OCI-LY1 (cell line): ENCODE measurements around the gene SARM1.

Experiments
- H2AFZ ChIP-seq: fragments of 200-600 bp; sonication (generic), shearing (Covaris generic); 2 replicates; pipeline ENCODE4 v1.6.0; 2014; ENCODE audit warnings: antibody characterized with exemption, mild to moderate bottlenecking, low read length
- H3F3A ChIP-seq: fragments of 200-600 bp; sonication (generic), shearing (Covaris generic); 2 replicates; pipeline ENCODE4 v1.6.0; 2014; ENCODE audit warnings: mild to moderate bottlenecking, antibody characterized with exemption, low read length, moderate library complexity; ENCODE audit not compliant: insufficient read depth
- H3K27ac ChIP-seq: fragments of 200-600 bp; sonication (generic); 2 replicates; pipeline ENCODE4 v1.5.1; 2014; ENCODE audit warnings: low read length, mixed run types, mild to moderate bottlenecking, low read depth; ENCODE audit not compliant: poor library complexity, severe bottlenecking
- H3K27me3 ChIP-seq: fragments of 200-600 bp; sonication (generic); 2 replicates; pipeline ENCODE4 v1.6.0; 2014; ENCODE audit warnings: antibody characterized with exemption, mild to moderate bottlenecking, low read length, moderate library complexity; ENCODE audit not compliant: insufficient read depth
- H3K36me3 ChIP-seq: fragments of 200-600 bp; sonication (generic); 2 replicates; pipeline ENCODE4 v1.6.1; 2014; ENCODE audit warnings: mild to moderate bottlenecking, antibody characterized with exemption, low read length, moderate library complexity, mixed read lengths; ENCODE audit not compliant: insufficient read depth
- H3K4me1 ChIP-seq: fragments of 200-600 bp; sonication (generic); 2 replicates; pipeline ENCODE4 v1.5.1; 2014; ENCODE audit warnings: mild to moderate bottlenecking, low read length, moderate library complexity; ENCODE audit not compliant: insufficient read depth, severe bottlenecking
- H3K4me2 ChIP-seq: fragments of 200-600 bp; sonication (generic), shearing (Covaris generic); 2 replicates; pipeline ENCODE4 v1.6.1; 2014; ENCODE audit warnings: low read length
- H3K4me3 ChIP-seq: fragments of 200-600 bp; sonication (generic); 2 replicates; pipeline ENCODE4 v1.5.1; 2014; ENCODE audit warnings: low read length, low read depth, mild to moderate bottlenecking, mixed read lengths; ENCODE audit not compliant: poor library complexity, severe bottlenecking
- H3K79me2 ChIP-seq: fragments of 200-600 bp; shearing (Covaris generic); 2 replicates; pipeline ENCODE4 v1.6.1; 2016; ENCODE audit warnings: mixed run types, low read length, mixed read lengths; ENCODE audit not compliant: insufficient read depth
- H3K9ac ChIP-seq: fragments of 200-600 bp; sonication (generic), shearing (Covaris generic); 2 replicates; pipeline ENCODE4 v1.6.1; 2014; ENCODE audit warnings: mild to moderate bottlenecking, low read length, mixed read lengths
- H3K9me2 ChIP-seq: fragments of 200-600 bp; sonication (generic), shearing (Covaris generic); 2 replicates; pipeline ENCODE4 v1.6.1; 2014; ENCODE audit warnings: low read depth, mild to moderate bottlenecking, low read length, mixed read lengths
- H3K9me3 ChIP-seq: fragments of 200-600 bp; shearing (Covaris generic); 2 replicates; pipeline ENCODE4 v1.6.1; 2014; ENCODE audit warnings: low read length, mixed read lengths
- H4K20me1 ChIP-seq: fragments of 200-600 bp; sonication (generic), shearing (Covaris generic); 2 replicates; pipeline ENCODE4 v1.6.0; 2016; ENCODE audit warnings: mild to moderate bottlenecking, low read length; ENCODE audit not compliant: insufficient read depth
- EZH2 ChIP-seq: fragments of 200-600 bp; sonication (generic), shearing (Covaris generic); IDR thresholded peaks from 2 replicates; pipeline ENCODE4 v1.8.0; 2017; ENCODE audit warnings: borderline replicate concordance, mixed run types, mild to moderate bottlenecking, antibody characterized with exemption, low read length, moderate library complexity, mixed read lengths
- TF ChIP-seq, protein P1 (sequence below): fragments of 200-600 bp; sonication (generic), shearing (Covaris generic); IDR thresholded peaks from 2 replicates; pipeline ENCODE4 v1.5.1; 2017; ENCODE audit warnings: mild to moderate bottlenecking, antibody characterized with exemption, low read length, moderate library complexity, mixed read lengths

SARM1 gene

GRCh38 chr17:28443901-28444638, 72.6 kb downstream of the SARM1 start:
- Histone ChIP-seq H3K4me3 (no peak overlapping the region), H3K9me3 (peaks cover 4% of the 10 kb centered on the region; the same call in 1 of the 2 replicates), H3K36me3 (no peaks in the 10 kb centered on the region), H3K9me2 (no peaks in the 10 kb centered on the region), H3K79me2 (no peaks in the 10 kb centered on the region), H3K4me1 (no peaks in the 10 kb centered on the region), H3K9ac (no peak overlapping the region), H3K4me2 (no peak overlapping the region), H2AFZ (no peak overlapping the region), H3K27me3 (no peaks in the 10 kb centered on the region), H3F3A (no peaks in the 10 kb centered on the region), H4K20me1 (no peaks in the 10 kb centered on the region), H3K27ac (no peak overlapping the region)
- TF ChIP-seq EZH2: no peak
- TF ChIP-seq, protein P1, sequence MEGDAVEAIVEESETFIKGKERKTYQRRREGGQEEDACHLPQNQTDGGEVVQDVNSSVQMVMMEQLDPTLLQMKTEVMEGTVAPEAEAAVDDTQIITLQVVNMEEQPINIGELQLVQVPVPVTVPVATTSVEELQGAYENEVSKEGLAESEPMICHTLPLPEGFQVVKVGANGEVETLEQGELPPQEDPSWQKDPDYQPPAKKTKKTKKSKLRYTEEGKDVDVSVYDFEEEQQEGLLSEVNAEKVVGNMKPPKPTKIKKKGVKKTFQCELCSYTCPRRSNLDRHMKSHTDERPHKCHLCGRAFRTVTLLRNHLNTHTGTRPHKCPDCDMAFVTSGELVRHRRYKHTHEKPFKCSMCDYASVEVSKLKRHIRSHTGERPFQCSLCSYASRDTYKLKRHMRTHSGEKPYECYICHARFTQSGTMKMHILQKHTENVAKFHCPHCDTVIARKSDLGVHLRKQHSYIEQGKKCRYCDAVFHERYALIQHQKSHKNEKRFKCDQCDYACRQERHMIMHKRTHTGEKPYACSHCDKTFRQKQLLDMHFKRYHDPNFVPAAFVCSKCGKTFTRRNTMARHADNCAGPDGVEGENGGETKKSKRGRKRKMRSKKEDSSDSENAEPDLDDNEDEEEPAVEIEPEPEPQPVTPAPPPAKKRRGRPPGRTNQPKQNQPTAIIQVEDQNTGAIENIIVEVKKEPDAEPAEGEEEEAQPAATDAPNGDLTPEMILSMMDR: no peak

DNA sequence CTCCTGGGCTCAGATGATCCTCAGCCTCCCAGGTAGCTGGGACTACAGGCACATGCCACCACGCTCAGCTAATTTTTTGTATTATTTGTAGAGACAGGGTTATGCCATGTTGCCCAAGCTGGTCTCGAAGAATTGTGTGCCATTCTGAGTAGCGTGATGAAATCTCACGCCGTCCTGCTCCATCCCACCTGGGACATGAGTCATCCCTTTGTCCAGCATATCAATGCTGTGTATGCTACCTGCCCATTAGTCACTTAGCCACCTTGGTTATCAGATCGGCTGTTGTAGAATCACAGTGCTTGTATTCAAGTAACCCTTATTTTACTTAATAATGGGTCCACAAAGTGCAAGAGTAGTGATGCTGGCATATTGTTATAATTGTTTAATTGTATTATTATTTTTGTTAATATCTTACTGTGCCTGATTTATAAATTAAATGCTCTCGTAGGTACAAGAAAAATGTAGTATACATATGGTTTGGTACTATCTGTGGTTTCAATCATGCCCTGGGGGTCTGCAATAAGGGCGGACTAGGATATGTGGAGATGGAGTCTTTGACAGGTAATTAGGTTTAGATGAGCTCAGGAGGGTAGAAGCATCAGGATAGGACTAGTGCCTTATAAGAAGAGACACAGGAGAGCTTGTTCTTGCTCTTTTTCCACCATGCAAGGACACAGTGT, 75.4 kb downstream of the SARM1 start:
- H3F3A ChIP-seq: no peaks in the 10 kb centered on the region
- H3K4me3 ChIP-seq: no peak overlapping the region
- no peaks in the 10 kb centered on the region for H3K79me2 ChIP-seq
- H3K9me3 ChIP-seq: peaks cover 4% of the 10 kb centered on the region; the same call in 1 of the 2 replicates
- no peak overlapping the region for H2AFZ ChIP-seq
- H3K27ac ChIP-seq: no peak overlapping the region
- no peaks in the 10 kb centered on the region for H3K4me1 ChIP-seq
- H3K4me2 ChIP-seq: no peak overlapping the region
- H3K9me2 ChIP-seq: no peaks in the 10 kb centered on the region
- H3K36me3 ChIP-seq: no peaks in the 10 kb centered on the region
- TF ChIP-seq EZH2: no peak
- TF ChIP-seq, protein P1: no peak
- H4K20me1 ChIP-seq: no peaks in the 10 kb centered on the region
- no peak overlapping the region for H3K9ac ChIP-seq
- H3K27me3 ChIP-seq: no peaks in the 10 kb centered on the region

GRCh38 chr17:28447396-28447760, 75.9 kb downstream of the SARM1 start:
- H3K9me2 ChIP-seq: no peaks in the 10 kb centered on the region
- no peaks in the 10 kb centered on the region for H3K79me2 ChIP-seq
- H3K27me3 ChIP-seq: no peaks in the 10 kb centered on the region
- H3K27ac ChIP-seq: no peak overlapping the region
- H4K20me1 ChIP-seq: no peaks in the 10 kb centered on the region
- H3F3A ChIP-seq: no peaks in the 10 kb centered on the region
- H3K36me3 ChIP-seq: no peaks in the 10 kb centered on the region
- H3K4me2 ChIP-seq: no peak overlapping the region
- H3K4me3 ChIP-seq: no peak overlapping the region
- H3K9me3 ChIP-seq: peaks cover 4% of the 10 kb centered on the region; the same call in 1 of the 2 replicates
- no peak overlapping the region for H3K9ac ChIP-seq
- no peak overlapping the region for H2AFZ ChIP-seq
- TF ChIP-seq, protein P1: no peak
- TF ChIP-seq EZH2: no peak
- no peaks in the 10 kb centered on the region for H3K4me1 ChIP-seq
